Stimulated activated CD4-positive, alpha-beta T cell treated with anti-CD3 and anti-CD28 coated beads, Interleukin-2, amount 100 ng/mL, for 48 hours (primary cell): Measurements from ENCODE around the gene OR10G8.

Experiments used
- DNase-seq, 2 donors: peaks; one replicate each; pipeline ENCODE4 v3.0.0-alpha.2; 2020

Gene OR10G8

GRCh38 chr11:124079631-124080326, 53.2 kb downstream of the OR10G8 start:
- DNase-seq, result no peak
